ENCODE results near the gene LCK.

The LCK gene

GRCh38 chr1:32240140-32240951 lies 10.7 kb upstream of the LCK start:
- Histone ChIP-seq H2BK12ac (ENCODE audit: low read length in 2 of 2) (peak overlapping the region in 1 of 2 experiments; percentile 71), H3K4me1 (ENCODE audit: control insufficient read depth, insufficient read depth, low read depth, low read length) (peaks cover 22% of the 10 kb centered on the region), H3K4me3 (ENCODE audit: insufficient read depth in 1 of 2, low read depth in 1 of 2, low read length in 2 of 2) (peak overlapping the region; percentile 59 to 93), H3K4me2 (ENCODE audit: low read length, poor library complexity, severe bottlenecking) (peak overlapping the region; percentile 81), H3K9ac (ENCODE audit: low read length) (peak overlapping the region; percentile 90), H3K14ac (ENCODE audit: low read length in 2 of 2) (peak overlapping the region in 1 of 2 experiments; percentile 62), H3K27me3 (ENCODE audit: control insufficient read depth in 1 of 2, insufficient read depth in 1 of 2, low read length in 2 of 2) (no peaks in the 10 kb centered on the region), H2BK5ac (ENCODE audit: low read depth, low read length, poor library complexity, severe bottlenecking) (no peak overlapping the region), H2AFZ (ENCODE audit: low read depth, low read length) (peak overlapping the region; percentile 66), H4K8ac (ENCODE audit: low read length) (peak overlapping the region; percentile 41), H2AK5ac (ENCODE audit: low read length, severe bottlenecking) (no peak overlapping the region), H3K18ac (ENCODE audit: low read depth in 1 of 2, low read length in 2 of 2) (peak overlapping the region; percentile 26 to 83), H3K27ac (ENCODE audit: low read length, poor library complexity, severe bottlenecking) (no peak overlapping the region), H3K36me3 (ENCODE audit: control insufficient read depth in 1 of 2, insufficient read depth in 2 of 2, low read depth in 1 of 2, low read length in 2 of 2) (peaks cover 3 to 6% of the 10 kb centered on the region in 2 experiments), H2BK120ac (ENCODE audit: low read depth, low read length) (peak overlapping the region; percentile 19), H3K23ac (ENCODE audit: low read length in 2 of 2) (peak overlapping the region in 1 of 2 experiments; percentile 96), H3K4ac (ENCODE audit: low read depth in 1 of 2, low read length in 2 of 2) (peak overlapping the region; percentile 52 to 77), H3K79me1 (replicated peaks; ENCODE audit: low read length, poor library complexity, severe bottlenecking) (no peaks in the 10 kb centered on the region), H2BK15ac (ENCODE audit: low read depth, poor library complexity, severe bottlenecking) (peak overlapping the region; percentile 60), H4K91ac (ENCODE audit: low read length) (peak overlapping the region; percentile 0), H3K9me3 (ENCODE audit: control insufficient read depth, low read length) (no peaks in the 10 kb centered on the region)
- WGBS, result 2% methylated on average over 61 of the region's 62 CpGs
- DNase-seq, result peak; percentile 68

- H2AFZ ChIP-seq (ENCODE audit: low read depth, low read length), result peak overlapping the region; percentile 66
- under 1% methylated on average over 47 of the region's 55 CpGs for WGBS
Observed at GRCh38 chr1:32241001-32241763, 9.9 kb upstream of the LCK start.

DNA sequence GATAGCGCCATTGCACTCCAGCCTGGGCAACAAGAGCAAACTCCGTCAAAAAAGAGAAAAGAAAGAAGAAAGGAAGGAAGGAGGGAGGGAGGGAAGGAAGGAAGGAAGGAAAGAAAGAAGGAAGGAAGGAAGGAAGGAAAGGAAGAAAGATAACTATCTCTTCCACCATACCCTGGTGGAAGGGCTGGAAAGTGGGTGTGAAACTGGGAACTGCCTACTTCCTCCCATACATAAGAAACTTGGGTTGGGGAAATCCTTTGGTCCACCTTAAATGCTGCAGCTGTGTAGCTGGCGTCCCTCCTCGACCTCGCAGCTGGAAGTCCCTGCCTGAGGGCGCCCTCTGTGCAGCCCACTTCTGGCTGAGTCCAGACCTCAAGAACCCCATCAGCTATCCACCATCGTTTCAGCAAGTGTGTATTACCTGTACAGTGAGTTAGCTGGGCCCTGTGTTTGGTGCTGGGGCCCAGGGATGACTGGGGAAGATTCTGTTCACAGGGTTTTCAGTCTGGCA lies 8.7 kb upstream of the LCK start:
- no peak overlapping the region for H3K27ac ChIP-seq (ENCODE audit: low read length, poor library complexity, severe bottlenecking)
- peak overlapping the region; percentile 43 for H2AFZ ChIP-seq (ENCODE audit: low read depth, low read length)
- peaks cover 20% of the 10 kb centered on the region for H3K4me1 ChIP-seq (ENCODE audit: control insufficient read depth, insufficient read depth, low read depth, low read length)
- no peak overlapping the region for H3K23ac ChIP-seq (ENCODE audit: low read length in 2 of 2)
- H3K79me1 ChIP-seq (replicated peaks; ENCODE audit: low read length, poor library complexity, severe bottlenecking), result no peaks in the 10 kb centered on the region
- H3K4me2 ChIP-seq (ENCODE audit: low read length, poor library complexity, severe bottlenecking), result peak overlapping the region; percentile 18
- H3K18ac ChIP-seq (ENCODE audit: low read depth in 1 of 2, low read length in 2 of 2), result peak overlapping the region in 1 of 2 experiments; percentile 54
- H3K36me3 ChIP-seq (ENCODE audit: control insufficient read depth in 1 of 2, insufficient read depth in 2 of 2, low read depth in 1 of 2, low read length in 2 of 2), result peaks cover 3% of the 10 kb centered on the region in 2 experiments
- no peak overlapping the region for H2BK5ac ChIP-seq (ENCODE audit: low read depth, low read length, poor library complexity, severe bottlenecking)
- WGBS, result 33% methylated on average over 6 of the region's 7 CpGs
- H2BK12ac ChIP-seq (ENCODE audit: low read length in 2 of 2), result peak overlapping the region in 1 of 2 experiments; percentile 15
- no peak overlapping the region for H2BK120ac ChIP-seq (ENCODE audit: low read depth, low read length)
- H3K4me3 ChIP-seq (ENCODE audit: insufficient read depth in 1 of 2, low read depth in 1 of 2, low read length in 2 of 2), result peak overlapping the region in 1 of 2 experiments; percentile 64
- DNase-seq, result peak; percentile 42
- H3K4ac ChIP-seq (ENCODE audit: low read depth in 1 of 2, low read length in 2 of 2), result no peak overlapping the region
- peak overlapping the region; percentile 61 for H3K9ac ChIP-seq (ENCODE audit: low read length)
- H4K8ac ChIP-seq (ENCODE audit: low read length), result peak overlapping the region; percentile 8
- no peaks in the 10 kb centered on the region for H3K9me3 ChIP-seq (ENCODE audit: control insufficient read depth, low read length)
- H2BK15ac ChIP-seq (ENCODE audit: low read depth, poor library complexity, severe bottlenecking), result no peak overlapping the region
- H2AK5ac ChIP-seq (ENCODE audit: low read length, severe bottlenecking), result no peak overlapping the region
- no peak overlapping the region for H4K91ac ChIP-seq (ENCODE audit: low read length)
- no peak overlapping the region for H3K14ac ChIP-seq (ENCODE audit: low read length in 2 of 2)
- no peaks in the 10 kb centered on the region for H3K27me3 ChIP-seq (ENCODE audit: control insufficient read depth in 1 of 2, insufficient read depth in 1 of 2, low read length in 2 of 2)

More at GRCh38 chr1:32241001-32241763, 9.9 kb upstream of the LCK start:
- Histone ChIP-seq H3K4ac (ENCODE audit: low read depth in 1 of 2, low read length in 2 of 2) (peak overlapping the region; percentile 52 to 77), H3K4me1 (ENCODE audit: control insufficient read depth, insufficient read depth, low read depth, low read length) (peaks cover 22% of the 10 kb centered on the region), H3K27me3 (ENCODE audit: control insufficient read depth in 1 of 2, insufficient read depth in 1 of 2, low read length in 2 of 2) (no peaks in the 10 kb centered on the region), H3K9me3 (ENCODE audit: control insufficient read depth, low read length) (no peaks in the 10 kb centered on the region), H2AK5ac (ENCODE audit: low read length, severe bottlenecking) (no peak overlapping the region), H3K36me3 (ENCODE audit: control insufficient read depth in 1 of 2, insufficient read depth in 2 of 2, low read depth in 1 of 2, low read length in 2 of 2) (peaks cover 3% of the 10 kb centered on the region in 2 experiments), H3K4me3 (ENCODE audit: insufficient read depth in 1 of 2, low read depth in 1 of 2, low read length in 2 of 2) (peak overlapping the region; percentile 59 to 93), H3K79me1 (replicated peaks; ENCODE audit: low read length, poor library complexity, severe bottlenecking) (no peaks in the 10 kb centered on the region), H3K23ac (ENCODE audit: low read length in 2 of 2) (peak overlapping the region in 1 of 2 experiments; percentile 47), H2BK15ac (ENCODE audit: low read depth, poor library complexity, severe bottlenecking) (no peak overlapping the region), H3K27ac (ENCODE audit: low read length, poor library complexity, severe bottlenecking) (no peak overlapping the region), H2BK120ac (ENCODE audit: low read depth, low read length) (peak overlapping the region; percentile 19), H3K14ac (ENCODE audit: low read length in 2 of 2) (peak overlapping the region in 1 of 2 experiments; percentile 26), H3K9ac (ENCODE audit: low read length) (peak overlapping the region; percentile 90), H3K4me2 (ENCODE audit: low read length, poor library complexity, severe bottlenecking) (peak overlapping the region; percentile 81), H3K18ac (ENCODE audit: low read depth in 1 of 2, low read length in 2 of 2) (peak overlapping the region; percentile 26 to 73), H2BK12ac (ENCODE audit: low read length in 2 of 2) (peak overlapping the region in 1 of 2 experiments; percentile 34), H4K8ac (ENCODE audit: low read length) (peak overlapping the region; percentile 21), H4K91ac (ENCODE audit: low read length) (peak overlapping the region; percentile 23), H2BK5ac (ENCODE audit: low read depth, low read length, poor library complexity, severe bottlenecking) (no peak overlapping the region)
- peak; percentile 82 for DNase-seq

All from mesenchymal stem cell (in vitro differentiated cells and primary cell).